CD4-positive, alpha-beta T cell (primary cell): ENCODE results near the gene ARFIP1. TPM values are rescaled to one million over a fixed set of nuclear protein-coding genes. Genes with fewer than 3 reads are reported as not detected.

Source experiments
- ATAC-seq: fragments of 200-7000 bp; cut with Tn5 transposase; one replicate; pipeline ENCODE4 v1.10.0; 2022; ENCODE audit warnings: mild to moderate bottlenecking; ENCODE audit not compliant: poor library complexity
- CTCF ChIA-PET: fragments of 350-600 bp; sonication (Branson Sonifier 250); formaldehyde crosslinking; loops from one replicate; lab custom pipeline; 2021; ENCODE audit warnings: antibody characterized with exemption, inconsistent platforms; lab: Charles Lee
- POLR2A ChIA-PET: fragments of 350-600 bp; sonication (Branson Sonifier 250); formaldehyde crosslinking; loops from one replicate; lab custom pipeline; 2021; ENCODE audit warnings: antibody characterized with exemption, inconsistent platforms; lab: Charles Lee
- DNase-seq, 14 experiments: peaks; one replicate each; pipeline ENCODE4 v3.0.0-alpha.2; 2013 to 2020; ENCODE audit warnings: mixed read lengths in 2 of 14
- H3K27ac ChIP-seq, 2 donors: one replicate each; pipeline versions ENCODE4 v1.5.1 to v1.7.0; 2013; ENCODE audit warnings: low read length in 2 of 2, low read depth in 1 of 2, mild to moderate bottlenecking in 1 of 2
- H3K27me3 ChIP-seq, 2 experiments: 1 replicate in 1 of 2; 2 replicates in 1 of 2; pipeline versions ENCODE4 v1.6.1 to v1.7.0; 2013; ENCODE audit warnings: low read length in 2 of 2, control low read depth in 1 of 2, mild to moderate bottlenecking in 1 of 2, moderate library complexity in 1 of 2; ENCODE audit not compliant: insufficient read depth in 2 of 2, control insufficient read depth in 1 of 2
- H3K36me3 ChIP-seq: one replicate; pipeline ENCODE4 v1.6.1; 2013; ENCODE audit warnings: low read length, control low read depth; ENCODE audit not compliant: insufficient read depth
- H3K4me1 ChIP-seq: one replicate; pipeline ENCODE4 v1.6.1; 2013; ENCODE audit warnings: low read length, control low read depth; ENCODE audit not compliant: insufficient read depth
- H3K4me3 ChIP-seq: one replicate; pipeline ENCODE4 v1.5.1; 2013; ENCODE audit warnings: mild to moderate bottlenecking, low read length, moderate library complexity
- H3K9me3 ChIP-seq, 2 experiments: 1 replicate in 1 of 2; 2 replicates in 1 of 2; pipeline versions ENCODE4 v1.6.1 to v1.7.0; 2013; ENCODE audit warnings: low read length in 2 of 2, mild to moderate bottlenecking in 2 of 2, control low read depth in 1 of 2, moderate library complexity in 1 of 2; ENCODE audit not compliant: control insufficient read depth in 1 of 2, insufficient read depth in 1 of 2
- H3K27ac Mint-ChIP-seq: one replicate; pipeline ENCODE4 v1.8.0; 2020; ENCODE audit warnings: mixed read lengths
- H3K27me3 Mint-ChIP-seq: one replicate; pipeline ENCODE4 v1.8.0; 2021; ENCODE audit warnings: mixed read lengths
- H3K36me3 Mint-ChIP-seq: one replicate; pipeline ENCODE4 v1.8.0; 2021; ENCODE audit warnings: low read depth, mixed read lengths
- H3K4me1 Mint-ChIP-seq: one replicate; pipeline ENCODE4 v1.8.0; 2021; ENCODE audit warnings: low read depth, mixed read lengths
- H3K4me3 Mint-ChIP-seq: one replicate; pipeline ENCODE4 v1.8.0; 2020; ENCODE audit warnings: mild to moderate bottlenecking, mixed read lengths
- H3K9me3 Mint-ChIP-seq: one replicate; pipeline ENCODE4 v1.8.0; 2020; ENCODE audit warnings: mixed read lengths
- CTCF ChIP-seq: fragments of 200-600 bp; IDR thresholded peaks from one replicate; pipeline ENCODE4 v1.8.0; 2022; ENCODE audit warnings: antibody characterized with exemption, mild to moderate bottlenecking
- intact Hi-C, 2 experiments: fragments of 100-400 bp; cut with DNase I in 1 of 2; cut with micrococcal nuclease in 1 of 2; formaldehyde crosslinking; loops; one replicate each; pipeline versions ENCODE4 v1.15.1 to v1.9.0; 2023 to 2025; cut with DNase I, micrococcal nuclease
- total RNA-seq, 174 experiments: library from RNA in 2 of 174; stranded (reverse) in 2 of 174; gene quantifications; one replicate each; pipeline ENCODE4 v1.2.3 and lab custom pipeline; 2021 to 2026

Gene ARFIP1
- total RNA-seq, 2 experiments from 2014 or later, result 2.6 to 3.0 TPM

GRCh38 chr4:152887981-152888380 lies 108.2 kb downstream of the ARFIP1 start:
- no peak for TF ChIP-seq CTCF
- H3K4me3 Mint-ChIP-seq, result no peak overlapping the region
- no peaks in the 10 kb centered on the region for H3K9me3 Mint-ChIP-seq
- Histone ChIP-seq H3K27me3 (no peaks in the 10 kb centered on the region), H3K4me3 (no peak overlapping the region), H3K36me3 (no peaks in the 10 kb centered on the region), H3K27ac (no peak overlapping the region), H3K4me1 (no peaks in the 10 kb centered on the region), H3K9me3 (no peaks in the 10 kb centered on the region)
- ATAC-seq, result no peak
- ChIA-PET CTCF (no interaction called here), POLR2A (no interaction called here)
- H3K4me1 Mint-ChIP-seq, result no peaks in the 10 kb centered on the region
- intact Hi-C loops, result no loop called here
- no peak overlapping the region for H3K27ac Mint-ChIP-seq
- H3K36me3 Mint-ChIP-seq, result peaks cover 53% of the 10 kb centered on the region
- H3K27me3 Mint-ChIP-seq, result no peaks in the 10 kb centered on the region
- no peak for DNase-seq

- ChIA-PET CTCF (no interaction called here), POLR2A (no interaction called here)
- Mint-ChIP-seq H3K27me3 (no peaks in the 10 kb centered on the region), H3K27ac (no peak overlapping the region), H3K9me3 (no peaks in the 10 kb centered on the region), H3K36me3 (peaks cover 52% of the 10 kb centered on the region), H3K4me1 (no peaks in the 10 kb centered on the region), H3K4me3 (no peak overlapping the region)
- ATAC-seq (no peak), DNase-seq (no peak)
- intact Hi-C loops, result no loop called here
- Histone ChIP-seq H3K4me3 (no peak overlapping the region), H3K9me3 (no peaks in the 10 kb centered on the region), H3K27ac (no peak overlapping the region), H3K27me3 (no peaks in the 10 kb centered on the region), H3K4me1 (no peaks in the 10 kb centered on the region), H3K36me3 (no peaks in the 10 kb centered on the region)
- TF ChIP-seq CTCF, result no peak
These were observed 113.2 kb downstream of the ARFIP1 start for GRCh38 chr4:152892974-152893373.

- ATAC-seq (no peak), DNase-seq (no peak)
- intact Hi-C loops, result no loop called here
- H3K27me3 Mint-ChIP-seq, result no peaks in the 10 kb centered on the region
- TF ChIP-seq CTCF, result no peak
- H3K9me3 ChIP-seq, result no peaks in the 10 kb centered on the region
- H3K27ac ChIP-seq, result no peak overlapping the region
- no peaks in the 10 kb centered on the region for H3K4me1 Mint-ChIP-seq
- H3K36me3 Mint-ChIP-seq, result peaks cover 47% of the 10 kb centered on the region
- no peak overlapping the region for H3K4me3 Mint-ChIP-seq
- H3K27ac Mint-ChIP-seq, result no peak overlapping the region
- H3K4me3 ChIP-seq, result no peak overlapping the region
- no peaks in the 10 kb centered on the region for H3K27me3 ChIP-seq
- H3K36me3 ChIP-seq, result no peaks in the 10 kb centered on the region
- CTCF ChIA-PET, result interaction anchor here (1.1 kb wide), 1 partner anchor 27 kb away, joined by 3 read pairs; no protein-coding TSS in a partner anchor
- no peaks in the 10 kb centered on the region for H3K4me1 ChIP-seq
- no peaks in the 10 kb centered on the region for H3K9me3 Mint-ChIP-seq
- POLR2A ChIA-PET, result no interaction called here
These were observed 114.9 kb downstream of the ARFIP1 start for GRCh38 chr4:152894673-152895072.
